ENCODE data around the gene FGF14.

FGF14 gene

DNA sequence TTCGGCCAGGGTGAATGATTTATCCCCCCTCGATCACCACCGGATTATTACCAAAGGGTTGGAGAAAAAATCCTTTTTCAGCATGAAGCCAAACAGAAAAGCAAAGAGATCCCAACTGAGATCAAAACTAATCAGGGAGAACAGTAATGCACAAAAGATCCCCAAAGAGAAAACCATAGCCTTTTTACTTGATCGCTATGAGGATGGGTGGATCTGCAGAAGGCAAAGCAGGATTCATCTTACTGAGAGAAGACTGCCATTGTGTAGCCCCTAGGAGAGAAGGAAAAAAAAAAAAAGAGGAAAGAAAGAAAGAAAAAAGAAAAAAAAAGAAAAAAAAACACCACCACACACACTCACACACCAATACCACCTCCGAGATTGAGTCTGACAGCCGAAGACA, at the start of gene FGF14:
FGF14 (minus strand) TSS at position 283 of the 400 bp plus-strand sequence.
- no peak for DNase-seq (ENCODE audit: extremely low read depth, low read depth)
- TF ChIP-seq, protein P1, sequence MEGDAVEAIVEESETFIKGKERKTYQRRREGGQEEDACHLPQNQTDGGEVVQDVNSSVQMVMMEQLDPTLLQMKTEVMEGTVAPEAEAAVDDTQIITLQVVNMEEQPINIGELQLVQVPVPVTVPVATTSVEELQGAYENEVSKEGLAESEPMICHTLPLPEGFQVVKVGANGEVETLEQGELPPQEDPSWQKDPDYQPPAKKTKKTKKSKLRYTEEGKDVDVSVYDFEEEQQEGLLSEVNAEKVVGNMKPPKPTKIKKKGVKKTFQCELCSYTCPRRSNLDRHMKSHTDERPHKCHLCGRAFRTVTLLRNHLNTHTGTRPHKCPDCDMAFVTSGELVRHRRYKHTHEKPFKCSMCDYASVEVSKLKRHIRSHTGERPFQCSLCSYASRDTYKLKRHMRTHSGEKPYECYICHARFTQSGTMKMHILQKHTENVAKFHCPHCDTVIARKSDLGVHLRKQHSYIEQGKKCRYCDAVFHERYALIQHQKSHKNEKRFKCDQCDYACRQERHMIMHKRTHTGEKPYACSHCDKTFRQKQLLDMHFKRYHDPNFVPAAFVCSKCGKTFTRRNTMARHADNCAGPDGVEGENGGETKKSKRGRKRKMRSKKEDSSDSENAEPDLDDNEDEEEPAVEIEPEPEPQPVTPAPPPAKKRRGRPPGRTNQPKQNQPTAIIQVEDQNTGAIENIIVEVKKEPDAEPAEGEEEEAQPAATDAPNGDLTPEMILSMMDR (IDR thresholded peaks at IDR 0.05; ENCODE audit: low read depth, low read length): no peak

DNA sequence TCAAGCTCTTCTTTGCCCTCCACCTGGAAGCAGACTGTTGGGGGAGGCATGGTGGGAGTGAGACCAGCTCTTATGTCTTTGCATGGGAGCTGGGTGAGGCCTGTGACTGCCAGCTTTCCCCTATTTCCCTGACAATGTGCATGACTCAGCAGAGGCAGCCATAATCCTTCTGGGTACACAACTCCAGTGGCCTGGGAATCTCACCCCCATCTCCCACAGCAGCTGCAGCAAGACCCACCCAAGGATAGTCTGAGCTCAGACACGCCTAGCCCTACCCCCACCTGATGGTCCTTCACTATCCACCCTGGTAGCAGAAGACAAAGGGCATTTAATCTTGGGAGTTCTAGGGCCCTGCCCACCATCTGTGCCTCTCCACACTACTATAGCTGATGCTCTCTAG, 41.4 kb upstream of the FGF14 start:
- TF ChIP-seq, protein P1 (IDR thresholded peaks at IDR 0.05; ENCODE audit: low read depth, low read length): no peak
- DNase-seq (ENCODE audit: extremely low read depth, low read depth): no peak

DNA sequence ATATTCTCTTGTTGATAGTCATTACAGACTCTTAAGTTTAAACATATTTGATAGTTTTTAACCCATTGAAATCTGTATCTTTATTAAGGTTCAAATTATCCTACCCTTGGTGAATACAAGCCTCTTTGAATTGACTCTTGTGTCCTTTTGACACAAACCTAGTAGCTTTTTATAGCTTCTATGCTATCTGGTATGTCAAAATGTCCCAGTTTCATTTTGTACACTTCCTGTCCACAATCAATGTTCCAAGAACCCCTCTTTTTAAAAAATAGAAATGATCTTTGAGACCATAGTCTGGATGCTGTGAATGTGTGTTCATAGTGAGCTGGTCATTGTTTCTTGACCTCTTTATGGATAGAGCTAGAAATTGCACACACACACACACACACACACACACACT, 39.2 kb upstream of the FGF14 start:
- TF ChIP-seq, protein P1 (IDR thresholded peaks at IDR 0.05; ENCODE audit: low read depth, low read length): no peak
- no peak for DNase-seq (ENCODE audit: extremely low read depth, low read depth)

DNA sequence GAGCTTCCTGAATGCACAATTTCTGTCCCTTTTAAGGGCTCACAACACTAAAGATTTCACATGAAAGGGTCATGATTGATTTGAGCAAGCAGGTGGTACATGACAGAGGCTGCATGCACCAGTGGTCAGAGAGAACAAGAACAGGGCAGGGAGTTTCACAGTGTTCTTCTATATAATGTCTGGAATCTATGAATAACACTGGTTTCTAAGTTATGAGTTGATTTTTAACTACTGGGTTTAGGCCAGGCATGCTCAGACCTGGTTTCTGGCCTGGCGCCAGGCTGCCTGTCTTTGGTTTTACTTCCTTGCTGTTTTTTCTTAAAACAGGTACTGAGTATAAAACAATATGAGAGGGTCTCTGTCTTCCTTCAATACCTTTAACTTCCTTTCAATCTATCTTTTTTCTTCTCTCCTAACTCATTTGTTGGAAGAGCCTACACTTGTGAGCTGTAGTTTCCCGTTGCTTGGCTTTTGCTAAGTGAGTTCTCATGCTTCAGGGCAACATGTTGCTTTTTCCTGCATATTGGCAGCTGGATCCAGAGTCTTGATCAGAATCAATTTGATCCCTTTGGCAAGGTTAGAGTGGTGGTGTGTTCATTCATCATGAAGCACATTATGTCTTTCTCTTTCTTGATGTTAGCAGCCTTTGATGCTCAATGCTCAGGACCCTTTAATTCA, 38.5 kb upstream of the FGF14 start:
- no peak for DNase-seq (ENCODE audit: extremely low read depth, low read depth)
- TF ChIP-seq, protein P1 (IDR thresholded peaks at IDR 0.05; ENCODE audit: low read depth, low read length): no peak

DNA sequence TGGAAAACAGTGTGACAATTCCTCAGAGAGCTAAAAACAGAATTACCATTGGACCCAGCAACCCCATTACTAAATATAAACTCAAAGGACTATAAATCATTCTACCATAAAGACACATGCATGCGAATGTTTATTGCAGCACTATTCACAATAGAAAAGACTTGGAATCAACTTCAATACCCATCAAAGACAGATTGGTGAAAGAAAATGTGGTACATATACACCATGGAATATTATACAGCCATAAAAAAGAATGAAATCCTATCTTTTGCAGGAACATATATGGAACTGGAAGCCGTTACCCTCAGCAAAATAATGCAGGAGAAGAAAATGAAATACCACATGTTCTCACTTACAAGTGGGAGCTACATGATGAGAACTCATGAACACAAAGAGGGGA, 20.8 kb upstream of the FGF14 start:
- TF ChIP-seq, protein P1 (IDR thresholded peaks at IDR 0.05; ENCODE audit: low read depth, low read length): no peak
- no peak for DNase-seq (ENCODE audit: extremely low read depth, low read depth)

DNA sequence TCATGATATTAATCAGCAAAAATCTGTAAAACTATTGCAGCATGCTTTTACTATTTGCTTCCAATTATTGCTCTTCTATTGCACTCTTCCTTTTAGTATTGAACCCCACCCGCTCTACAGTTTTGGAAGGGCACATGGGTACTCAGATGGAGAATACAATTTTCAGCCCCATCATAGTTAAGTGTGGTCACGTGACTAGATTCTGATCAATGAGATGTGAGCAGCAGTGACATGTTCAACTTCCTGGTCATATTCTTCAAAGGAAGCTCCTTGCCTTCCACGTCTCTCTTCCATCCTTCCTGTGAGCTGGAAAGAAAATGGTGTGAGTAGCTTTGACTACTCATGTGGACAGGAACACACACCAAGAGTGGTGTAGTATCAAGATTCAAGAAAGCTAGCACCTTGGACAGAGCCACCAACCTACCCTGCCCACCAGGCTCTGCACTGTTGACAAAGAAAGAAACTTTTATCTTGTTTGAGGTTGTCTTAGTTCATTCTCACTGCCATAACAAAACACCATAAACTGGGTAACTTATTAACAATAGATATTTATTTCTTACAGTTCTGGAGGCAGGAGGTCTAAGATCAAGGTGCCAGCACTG, 3.8 kb upstream of the FGF14 start:
- TF ChIP-seq, protein P1 (IDR thresholded peaks at IDR 0.05; ENCODE audit: low read depth, low read length): no peak

DNA sequence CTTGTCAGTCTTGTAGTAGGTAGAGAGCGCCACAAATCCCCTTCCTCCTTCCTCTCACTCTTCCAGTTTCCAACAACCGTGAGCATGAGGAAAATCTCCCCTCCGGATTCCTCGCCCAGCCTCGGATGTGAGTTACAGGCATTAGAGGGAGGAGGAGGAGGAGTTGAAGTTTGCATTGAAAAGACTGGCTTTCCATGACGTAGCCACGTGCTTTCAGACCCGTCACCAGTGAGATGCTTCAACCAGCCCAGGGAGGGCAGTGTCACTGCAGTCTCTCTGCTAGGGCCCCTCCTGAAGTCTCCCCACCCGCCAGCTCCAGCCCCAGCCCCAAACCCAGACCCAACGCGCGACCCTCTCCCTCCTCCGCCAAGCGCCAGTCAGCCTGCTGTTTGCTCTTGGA, 442 bp upstream of the FGF14 start:
- DNase-seq (ENCODE audit: extremely low read depth, low read depth): no peak
- TF ChIP-seq, protein P1 (IDR thresholded peaks at IDR 0.05; ENCODE audit: low read depth, low read length): no peak

More for the DNA sequence above, 3.8 kb upstream of the FGF14 start:
- DNase-seq (ENCODE audit: extremely low read depth, low read depth): no peak
